ENCODE measurements around the gene PRM3. TPM values are rescaled to one million over a fixed set of nuclear protein-coding genes. Genes with fewer than 3 reads are reported as not detected.

The PRM3 gene
- total RNA-seq, 2 experiments from 2014 or later = not detected

- Histone ChIP-seq H3K4me3 (ENCODE audit: low read length) (no peak overlapping the region), H3K27me3 (ENCODE audit: control insufficient read depth in 1 of 2, insufficient read depth in 2 of 2, low read length in 2 of 2) (no peaks in the 10 kb centered on the region), H3K27ac (ENCODE audit: low read depth in 1 of 2, low read length in 2 of 2) (no peak overlapping the region), H3K36me3 (ENCODE audit: insufficient read depth, low read length) (no peaks in the 10 kb centered on the region), H3K9me3 (ENCODE audit: control insufficient read depth in 1 of 2, insufficient read depth in 1 of 2, low read length in 2 of 2) (no peaks in the 10 kb centered on the region), H3K4me1 (ENCODE audit: insufficient read depth, low read length) (peaks cover 27% of the 10 kb centered on the region)
- no peak for ATAC-seq (ENCODE audit: poor library complexity)
- CTCF ChIA-PET = no interaction called here
- Mint-ChIP-seq H3K27ac (peak overlapping the region; percentile 20), H3K9me3 (no peaks in the 10 kb centered on the region), H3K4me3 (no peak overlapping the region), H3K4me1 (ENCODE audit: low read depth) (peaks cover 14% of the 10 kb centered on the region), H3K27me3 (no peaks in the 10 kb centered on the region), H3K36me3 (ENCODE audit: low read depth) (no peaks in the 10 kb centered on the region)
- POLR2A ChIA-PET = interaction anchor here (1.0 to 1.4 kb wide), 4 partner anchors 7 to 15 kb away, joined by 3 to 13 read pairs (median 6); no protein-coding TSS in a partner anchor
- no peak for DNase-seq
- TF ChIP-seq, protein P1, sequence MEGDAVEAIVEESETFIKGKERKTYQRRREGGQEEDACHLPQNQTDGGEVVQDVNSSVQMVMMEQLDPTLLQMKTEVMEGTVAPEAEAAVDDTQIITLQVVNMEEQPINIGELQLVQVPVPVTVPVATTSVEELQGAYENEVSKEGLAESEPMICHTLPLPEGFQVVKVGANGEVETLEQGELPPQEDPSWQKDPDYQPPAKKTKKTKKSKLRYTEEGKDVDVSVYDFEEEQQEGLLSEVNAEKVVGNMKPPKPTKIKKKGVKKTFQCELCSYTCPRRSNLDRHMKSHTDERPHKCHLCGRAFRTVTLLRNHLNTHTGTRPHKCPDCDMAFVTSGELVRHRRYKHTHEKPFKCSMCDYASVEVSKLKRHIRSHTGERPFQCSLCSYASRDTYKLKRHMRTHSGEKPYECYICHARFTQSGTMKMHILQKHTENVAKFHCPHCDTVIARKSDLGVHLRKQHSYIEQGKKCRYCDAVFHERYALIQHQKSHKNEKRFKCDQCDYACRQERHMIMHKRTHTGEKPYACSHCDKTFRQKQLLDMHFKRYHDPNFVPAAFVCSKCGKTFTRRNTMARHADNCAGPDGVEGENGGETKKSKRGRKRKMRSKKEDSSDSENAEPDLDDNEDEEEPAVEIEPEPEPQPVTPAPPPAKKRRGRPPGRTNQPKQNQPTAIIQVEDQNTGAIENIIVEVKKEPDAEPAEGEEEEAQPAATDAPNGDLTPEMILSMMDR (IDR thresholded peaks at IDR 0.05) = no peak
- intact Hi-C loops (cut with DNase I, micrococcal nuclease) = no loop called here
These were observed 33.5 kb downstream of the PRM3 start for GRCh38 chr16:11239644-11240632.

DNA sequence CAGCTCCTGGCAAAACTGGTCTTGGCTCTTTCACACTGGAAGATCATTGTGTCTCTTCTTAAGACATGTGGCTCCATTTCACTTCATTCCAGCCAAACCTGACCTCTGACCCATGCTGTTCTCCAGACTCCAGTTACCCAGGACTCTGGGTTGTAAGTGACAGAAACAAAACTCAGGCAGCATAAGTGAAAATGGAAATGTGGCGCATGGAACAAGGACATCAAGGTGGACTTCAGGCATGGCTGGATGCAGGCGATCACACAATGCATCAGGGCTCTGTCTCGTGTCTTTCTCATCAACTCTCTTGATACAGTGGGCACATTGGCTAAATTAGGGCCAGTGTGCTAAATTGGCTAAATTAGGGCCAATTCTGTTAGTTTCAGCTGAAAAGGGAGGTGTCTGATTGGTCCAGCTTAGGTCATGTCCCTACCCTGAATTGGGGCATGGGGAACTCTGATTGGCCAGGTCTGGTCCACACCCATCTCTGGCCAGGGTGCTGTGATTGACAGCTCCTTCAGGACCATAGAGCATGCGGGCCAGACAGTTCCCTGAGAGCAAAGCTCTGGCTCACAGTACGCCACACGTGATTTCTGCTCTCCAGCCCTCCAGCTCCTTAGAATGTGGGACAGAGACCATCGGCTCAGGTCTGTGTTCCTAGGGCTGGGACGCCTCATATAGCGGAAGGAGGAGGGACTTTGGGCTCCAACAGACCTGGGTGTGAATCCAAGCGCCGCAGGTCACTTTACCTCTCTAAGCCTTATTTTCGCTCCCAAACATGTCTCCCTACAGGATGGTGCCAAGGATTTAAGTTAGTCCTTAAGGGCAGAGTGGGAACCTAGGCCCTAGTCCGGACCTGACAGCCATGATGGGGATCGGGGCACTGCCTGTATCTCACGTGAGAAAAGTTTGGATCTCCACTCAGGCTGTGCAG lies 34.9 kb downstream of the PRM3 start:
- Mint-ChIP-seq H3K27ac (peak overlapping the region; percentile 44), H3K4me3 (no peak overlapping the region), H3K27me3 (no peaks in the 10 kb centered on the region), H3K4me1 (ENCODE audit: low read depth) (peaks cover 28% of the 10 kb centered on the region), H3K36me3 (ENCODE audit: low read depth) (no peaks in the 10 kb centered on the region), H3K9me3 (no peaks in the 10 kb centered on the region)
- H3K36me3 ChIP-seq (ENCODE audit: insufficient read depth, low read length) = no peaks in the 10 kb centered on the region
- no peaks in the 10 kb centered on the region for H3K27me3 ChIP-seq (ENCODE audit: control insufficient read depth in 1 of 2, insufficient read depth in 2 of 2, low read length in 2 of 2)
- CTCF ChIA-PET = interaction anchor here (1.3 kb wide), 1 partner anchor 16 kb away, joined by 4 read pairs; no protein-coding TSS in a partner anchor
- POLR2A ChIA-PET = no interaction called here
- ATAC-seq (ENCODE audit: poor library complexity) (no peak), DNase-seq (no peak)
- TF ChIP-seq, protein P1 (IDR thresholded peaks at IDR 0.05) = no peak
- H3K4me3 ChIP-seq (ENCODE audit: low read length) = no peak overlapping the region
- no peak overlapping the region for H3K27ac ChIP-seq (ENCODE audit: low read depth in 1 of 2, low read length in 2 of 2)
- H3K4me1 ChIP-seq (ENCODE audit: insufficient read depth, low read length) = peaks cover 41% of the 10 kb centered on the region
- intact Hi-C loops (cut with DNase I, micrococcal nuclease) = no loop called here
- no peaks in the 10 kb centered on the region for H3K9me3 ChIP-seq (ENCODE audit: control insufficient read depth in 1 of 2, insufficient read depth in 1 of 2, low read length in 2 of 2)

All from CD4-positive, alpha-beta T cell (primary cell).